GM12801 (cell line): ENCODE data around the gene RAB4B.

Source experiments
- CTCF ChIP-seq: IDR thresholded peaks from one replicate; pipeline ENCODE4 v1.5.1; 2011; ENCODE audit warnings: control low read depth; ENCODE audit not compliant: insufficient read length; ENCODE audit errors: extremely low read depth

RAB4B gene

DNA sequence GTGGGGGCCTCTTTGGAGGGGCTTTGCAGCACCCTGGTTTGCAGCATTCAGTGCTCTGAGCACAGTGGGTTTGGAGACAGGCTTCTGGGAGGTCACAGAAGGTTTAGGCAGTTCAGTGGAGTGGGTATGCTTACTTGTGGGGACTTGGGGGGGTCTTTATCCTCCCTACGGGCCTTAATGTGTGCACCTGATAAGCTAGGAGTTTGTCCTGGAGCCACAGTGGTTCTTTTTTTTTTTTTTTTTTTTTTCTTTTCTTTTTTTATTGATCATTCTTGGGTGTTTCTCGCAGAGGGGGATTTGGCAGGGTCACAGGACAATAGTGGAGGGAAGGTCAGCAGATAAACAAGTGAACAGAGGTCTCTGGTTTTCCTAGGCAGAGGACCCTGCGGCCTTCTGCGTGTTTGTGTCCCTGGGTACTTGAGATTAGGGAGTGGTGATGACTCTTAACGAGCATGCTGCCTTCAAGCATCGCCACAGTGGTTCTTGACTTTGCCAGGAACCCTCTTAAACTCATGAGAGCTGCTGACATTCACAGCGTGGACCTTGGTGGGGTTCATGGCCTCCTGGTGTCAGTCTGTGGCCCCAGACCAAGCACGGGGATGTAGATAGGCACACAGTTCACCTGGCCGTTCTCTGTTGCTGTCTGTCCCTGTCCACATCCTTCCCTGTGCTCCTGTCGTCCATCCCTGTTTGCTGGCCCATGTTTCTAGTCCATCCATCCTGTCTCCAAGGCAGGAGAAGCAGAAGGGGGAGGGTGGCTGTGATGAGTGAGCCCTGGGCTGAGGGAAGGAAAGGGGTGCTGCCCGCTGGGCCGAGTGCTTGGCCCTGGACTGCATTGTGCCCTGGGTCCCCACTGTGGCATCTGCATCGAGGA, 23.6 kb downstream of the RAB4B start:
- TF ChIP-seq CTCF = no peak

- TF ChIP-seq CTCF = no peak
Observed at GRCh38 chr19:40802300-40803169, 24.5 kb downstream of the RAB4B start.

GRCh38 chr19:40803170-40803856, 25.3 kb downstream of the RAB4B start:
- TF ChIP-seq CTCF = no peak

- no peak for TF ChIP-seq CTCF
Observed at GRCh38 chr19:40803857-40804782, 26.1 kb downstream of the RAB4B start.

DNA sequence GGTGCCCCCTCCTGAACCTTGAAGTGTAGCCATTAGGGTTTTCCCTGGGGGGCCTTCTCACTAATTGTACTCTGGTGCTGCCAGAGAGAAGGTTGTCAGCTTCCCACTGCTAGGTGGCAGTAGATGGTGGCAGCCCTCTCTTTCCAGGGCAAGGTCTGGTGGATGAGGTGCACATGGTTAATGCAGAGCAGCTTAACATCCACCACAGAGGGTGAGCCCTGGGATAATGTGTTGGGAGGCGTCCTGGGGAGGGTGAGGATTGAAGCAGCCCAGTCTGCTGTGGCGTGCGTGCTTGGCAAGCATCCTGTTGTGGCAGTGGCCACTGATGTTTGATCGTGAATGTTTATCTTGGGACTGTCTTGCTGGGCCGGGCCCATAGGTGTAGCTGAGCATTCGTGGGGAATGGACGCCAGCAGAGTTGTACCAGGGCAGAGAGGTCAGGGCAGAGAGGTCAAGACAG, 26.8 kb downstream of the RAB4B start:
- no peak for TF ChIP-seq CTCF

GRCh38 chr19:40805258-40805868, 27.3 kb downstream of the RAB4B start:
- no peak for TF ChIP-seq CTCF
